HepG2 (cell line): Measurements from ENCODE around the gene ZNF486. TPM values are rescaled to one million over a fixed set of nuclear protein-coding genes. Genes with fewer than 3 reads are reported as not detected.

Source experiments
- ATAC-seq: fragments of 200-7000 bp; cut with Tn5 transposase; 3 replicates; pipeline ENCODE4 v1.9.1; 2020; ENCODE audit warnings: mild to moderate bottlenecking, moderate library complexity
- BruUV-seq: library from RNA; stranded (reverse); fragments of 400-500 nt; replicated peaks from 2 replicates; lab custom pipeline; 2021; lab: Mats Ljungman, UMichigan
- CTCF ChIA-PET: fragments of 300-600 bp; formaldehyde crosslinking; extraction: SDS; loops from one replicate; lab custom pipeline; 2021; ENCODE audit warnings: low total read pairs, inconsistent platforms, low intra/inter-chr PET ratio; lab: Yijun Ruan, JAX
- POLR2A ChIA-PET: fragments of 350-600 bp; sonication (Branson Sonifier 250); formaldehyde crosslinking; loops from one replicate; lab custom pipeline; 2020; ENCODE audit warnings: antibody characterized with exemption, inconsistent platforms; lab: Yijun Ruan, JAX
- DNase-seq: peaks from one replicate; pipeline ENCODE4 v3.0.0-alpha.2; 2015; ENCODE audit warnings: low spot score
- FAIRE-seq: peaks from 3 replicates; lab custom pipeline; 2011; peaks lifted over from hg19 to GRCh38; lab: Jason Lieb, UNC
- H2AFZ ChIP-seq: one replicate; pipeline ENCODE4 v1.6.1; 2011; ENCODE audit warnings: low read length, inconsistent platforms
- H3K27ac ChIP-seq: fragments of 300-600 bp; 3 replicates; pipeline ENCODE4 v1.8.0; 2011; ENCODE audit warnings: mixed run types, mild to moderate bottlenecking, mixed read lengths, low read length, inconsistent platforms; ENCODE audit not compliant: insufficient read depth; ENCODE audit errors: extremely low read length
- H3K27me3 ChIP-seq, 2 experiments: fragments of 200-600 bp in 1 of 2; 2 replicates in 1 of 2; 3 replicates in 1 of 2; pipeline versions ENCODE4 v1.6.0 to v1.8.0; 2011; ENCODE audit warnings: low read length in 2 of 2, mild to moderate bottlenecking in 2 of 2, moderate library complexity in 2 of 2, inconsistent platforms in 1 of 2; ENCODE audit not compliant: insufficient read depth in 2 of 2, control insufficient read depth in 1 of 2
- H3K36me3 ChIP-seq, 2 experiments: fragments of 200-600 bp in 1 of 2; replicated peaks in 1 of 2; 2 replicates in 1 of 2; 3 replicates in 1 of 2; pipeline versions ENCODE4 v1.5.1 to v1.8.0; 2011; ENCODE audit warnings: low read length in 2 of 2, inconsistent platforms in 1 of 2; ENCODE audit not compliant: insufficient read depth in 2 of 2, control insufficient read depth in 1 of 2
- H3K4me1 ChIP-seq: 2 replicates; pipeline ENCODE4 v1.5.1; 2012; ENCODE audit warnings: low read length, inconsistent platforms; ENCODE audit not compliant: insufficient read depth
- H3K4me2 ChIP-seq: 2 replicates; pipeline ENCODE4 v1.6.0; 2011; ENCODE audit warnings: low read depth, low read length, inconsistent platforms
- H3K4me3 ChIP-seq, 3 experiments: fragments of 200-600 bp in 1 of 3; sonication (generic), shearing (Covaris generic) in 1 of 3; replicated peaks in 1 of 3; 2 replicates each; pipeline ENCODE4 v1.5.1; 2011 to 2016; ENCODE audit warnings: low read length in 3 of 3, inconsistent platforms in 2 of 3, low read depth in 2 of 3, mild to moderate bottlenecking in 2 of 3, control low read depth in 1 of 3, mixed read lengths in 1 of 3; ENCODE audit not compliant: insufficient read depth in 1 of 3
- H3K79me2 ChIP-seq: one replicate; pipeline ENCODE4 v1.6.1; 2011; ENCODE audit warnings: low read length, inconsistent platforms; ENCODE audit not compliant: insufficient read depth
- H3K9ac ChIP-seq: 2 replicates; pipeline ENCODE4 v1.6.0; 2011; ENCODE audit warnings: mild to moderate bottlenecking, low read depth, low read length, inconsistent platforms; ENCODE audit not compliant: insufficient read depth
- H3K9me3 ChIP-seq: 2 replicates; pipeline ENCODE4 v1.5.1; 2012; ENCODE audit warnings: mild to moderate bottlenecking, low read length
- H4K20me1 ChIP-seq: 2 replicates; pipeline ENCODE4 v1.6.0; 2011; ENCODE audit warnings: inconsistent platforms, mild to moderate bottlenecking, low read length, moderate library complexity; ENCODE audit not compliant: insufficient read depth
- DNMT3B ChIP-seq: conservative IDR thresholded peaks from 2 replicates; pipeline ENCODE4 v1.6.1; 2016; ENCODE audit warnings: missing biosample characterization, control low read depth
- FOXA3 ChIP-seq: IDR thresholded peaks from 2 replicates; pipeline ENCODE4 v1.6.1; 2016; ENCODE audit warnings: missing genetic modification reagents, missing compliant biosample characterization
- HIVEP1 ChIP-seq: sonication (generic); formaldehyde crosslinking; IDR thresholded peaks from 2 replicates; pipeline ENCODE4 v1.4.0; 2020; ENCODE audit warnings: mild to moderate bottlenecking, missing genetic modification reagents
- JDP2 ChIP-seq: sonication (generic); formaldehyde crosslinking; IDR thresholded peaks from 2 replicates; pipeline ENCODE4 v1.8.1; 2022; ENCODE audit warnings: missing genetic modification reagents, borderline replicate concordance
- KAT2B ChIP-seq: fragments of 150-350 bp; IDR thresholded peaks from 2 replicates; pipeline ENCODE4 v1.6.1; 2014; ENCODE audit warnings: low read depth, low read length, borderline replicate concordance
- PPARG ChIP-seq: conservative IDR thresholded peaks from 2 replicates; pipeline ENCODE4 v1.6.1; 2016; ENCODE audit warnings: missing biosample characterization, missing genetic modification reagents
- PRMT3 ChIP-seq: sonication (generic); formaldehyde crosslinking; IDR thresholded peaks from 2 replicates; pipeline ENCODE4 v1.8.1; 2022; ENCODE audit warnings: low read depth, mild to moderate bottlenecking, moderate library complexity, missing genetic modification reagents, borderline replicate concordance
- SMAD1 ChIP-seq: sonication (generic); formaldehyde crosslinking; IDR thresholded peaks from 2 replicates; pipeline ENCODE4 v1.4.0; 2020; ENCODE audit warnings: missing genetic modification reagents, low read depth, mild to moderate bottlenecking, borderline replicate concordance
- SPEN ChIP-seq: sonication (generic); formaldehyde crosslinking; IDR thresholded peaks from 2 replicates; pipeline ENCODE4 v1.5.1; 2020; ENCODE audit warnings: low read depth, mild to moderate bottlenecking, missing genetic modification reagents
- U2AF1 ChIP-seq: fragments of 200-400 bp; formaldehyde crosslinking; optimal IDR thresholded peaks from 2 replicates; pipeline ENCODE3; 2017; ENCODE audit warnings: mild to moderate bottlenecking, low read depth, low read length
- ZNF510 ChIP-seq: sonication (generic); formaldehyde crosslinking; IDR thresholded peaks from 2 replicates; pipeline ENCODE4 v1.4.0; 2020; ENCODE audit warnings: low read depth, mild to moderate bottlenecking, missing genetic modification reagents
- ZNF772 ChIP-seq: sonication (generic); formaldehyde crosslinking; IDR thresholded peaks from 2 replicates; pipeline ENCODE4 v1.5.0; 2020; ENCODE audit warnings: mild to moderate bottlenecking, missing genetic modification reagents
- WGBS: methylation state at CpG from one replicate; pipeline ENCODE4 v1.1.6; 2017; ENCODE audit warnings: low lambda C conversion rate; 5-methylcytosine and 5-hydroxymethylcytosine counted together
- in situ Hi-C: cut with HindIII; loops from 2 replicates; pipeline ENCODE4 v1.10.0; 2017; ENCODE audit warnings: low pct_unique_long_range_greater_than_20kb; ENCODE audit not compliant: extremely low pct_ligation_motif_present
- intact Hi-C: fragments of 100-400 bp; cut with micrococcal nuclease; formaldehyde crosslinking; loops from one replicate; pipeline ENCODE4 v1.10.0; 2022; ENCODE audit not compliant: unreplicated experiment
- polyA plus RNA-seq, 8 experiments: library from polyadenylated mRNA; depleted of rRNA in 3 of 8; stranded (reverse) in 7 of 8; unstranded in 1 of 8; fragments of >200 nt; fragmentation: Illumina TruSeq in 4 of 8; extraction: Trizol in 4 of 8; gene quantifications; 2 replicates each; pipeline versions ENCODE4 v1.2.1 to v1.2.3, GENCODE V29; 2011 to 2016; ENCODE audit warnings: low read depth in 4 of 8, missing spikeins in 1 of 8, mixed read lengths in 1 of 8; ENCODE audit not compliant: insufficient read depth in 1 of 8
- total RNA-seq, 5 experiments: library from RNA; depleted of rRNA; stranded (reverse); fragments of >200 nt; fragmentation: Illumina TruSeq; extraction: Trizol; gene quantifications; 2 replicates each; pipeline ENCODE4 v1.2.3, GENCODE V29; 2016; ENCODE audit warnings: low read depth in 1 of 5
- TF ChIP-seq, protein P1 (sequence below): sonication (generic); formaldehyde crosslinking; conservative IDR thresholded peaks from 2 replicates; pipeline ENCODE4 v1.8.0; 2022; ENCODE audit warnings: mild to moderate bottlenecking, moderate library complexity, missing genetic modification reagents
- TF ChIP-seq, protein P2 (sequence below): sonication (generic); formaldehyde crosslinking; IDR thresholded peaks from 2 replicates; pipeline ENCODE4 v1.4.0; 2020; ENCODE audit warnings: missing genetic modification reagents
- TF ChIP-seq, protein P3 (sequence below): IDR thresholded peaks from 2 replicates; pipeline ENCODE4 v1.6.1; 2018; ENCODE audit warnings: missing genetic modification reagents
- TF ChIP-seq, protein P4 (sequence below): sonication (generic); formaldehyde crosslinking; IDR thresholded peaks from 2 replicates; pipeline ENCODE4; 2020; ENCODE audit warnings: missing genetic modification reagents, mild to moderate bottlenecking, borderline replicate concordance

ZNF486 gene
- total and polyA plus RNA-seq, 2 of the 13 experiments (the other 11 are each of a cell fraction or from before 2014, with no cell fraction given), result 0.70 to 2.1 TPM

DNA sequence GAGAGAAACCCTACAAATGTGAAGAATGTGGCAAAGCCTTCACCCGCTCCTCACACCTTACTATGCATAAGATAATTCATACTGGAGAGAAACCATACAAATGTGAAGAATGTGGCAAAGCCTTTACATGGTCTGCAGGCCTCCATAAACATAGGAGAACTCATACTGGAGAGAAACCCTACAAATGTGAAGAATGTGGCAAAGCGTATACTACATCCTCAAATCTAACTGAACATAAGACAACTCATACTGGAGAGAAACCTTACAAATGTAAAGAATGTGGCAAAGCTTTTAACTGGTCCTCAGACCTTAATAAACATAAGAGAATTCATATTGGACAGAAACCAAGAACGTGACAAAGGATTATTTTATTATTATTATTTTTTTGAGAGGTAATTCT, 30.7 kb downstream of the ZNF486 start (continued):
- TF ChIP-seq SMAD1 (no peak), ZNF772 (CRISPR knock-in tag) (no peak)
- TF ChIP-seq, protein P1, sequence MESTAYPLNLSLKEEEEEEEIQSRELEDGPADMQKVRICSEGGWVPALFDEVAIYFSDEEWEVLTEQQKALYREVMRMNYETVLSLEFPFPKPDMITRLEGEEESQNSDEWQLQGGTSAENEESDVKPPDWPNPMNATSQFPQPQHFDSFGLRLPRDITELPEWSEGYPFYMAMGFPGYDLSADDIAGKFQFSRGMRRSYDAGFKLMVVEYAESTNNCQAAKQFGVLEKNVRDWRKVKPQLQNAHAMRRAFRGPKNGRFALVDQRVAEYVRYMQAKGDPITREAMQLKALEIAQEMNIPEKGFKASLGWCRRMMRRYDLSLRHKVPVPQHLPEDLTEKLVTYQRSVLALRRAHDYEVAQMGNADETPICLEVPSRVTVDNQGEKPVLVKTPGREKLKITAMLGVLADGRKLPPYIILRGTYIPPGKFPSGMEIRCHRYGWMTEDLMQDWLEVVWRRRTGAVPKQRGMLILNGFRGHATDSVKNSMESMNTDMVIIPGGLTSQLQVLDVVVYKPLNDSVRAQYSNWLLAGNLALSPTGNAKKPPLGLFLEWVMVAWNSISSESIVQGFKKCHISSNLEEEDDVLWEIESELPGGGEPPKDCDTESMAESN (CRISPR knock-in tag), result no peak

DNA sequence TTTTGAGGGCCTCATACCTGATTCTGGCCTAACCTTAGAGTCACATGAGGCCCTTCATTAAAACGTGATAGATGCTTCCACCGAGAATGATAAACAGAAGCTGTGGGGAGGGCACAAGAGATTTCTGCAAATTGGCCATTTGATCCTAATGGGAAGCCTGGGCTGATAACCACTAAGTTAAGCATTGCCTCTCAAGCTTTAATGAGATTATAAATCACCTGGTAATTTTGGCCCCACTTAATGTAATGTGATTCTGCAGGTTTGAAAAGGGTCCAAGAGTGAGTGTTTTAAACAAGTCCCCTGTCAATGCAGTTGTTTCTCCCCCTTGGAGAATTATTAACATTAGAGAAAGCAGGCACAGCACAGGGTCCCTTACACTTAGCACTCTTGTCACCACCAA, 42.0 kb downstream of the ZNF486 start:
- ChIA-PET POLR2A (no interaction called here), CTCF (no interaction called here)
- FAIRE-seq (no peak), DNase-seq (no peak), ATAC-seq (no peak)
- in situ Hi-C loops, result no loop called here
- no peaks in the 10 kb centered on the region for H3K27me3 ChIP-seq
- H3K27ac ChIP-seq, result no peak overlapping the region
- H3K4me1 ChIP-seq, result no peaks in the 10 kb centered on the region
- H4K20me1 ChIP-seq, result no peaks in the 10 kb centered on the region
- no peak overlapping the region for H2AFZ ChIP-seq
- H3K79me2 ChIP-seq, result no peaks in the 10 kb centered on the region
- WGBS, result 0% methylated on average over 2 of the region's 2 CpGs
- no TSS peak for BruUV-seq
- peaks cover 74% of the 10 kb centered on the region for H3K9me3 ChIP-seq
- H3K4me2 ChIP-seq, result no peak overlapping the region
- H3K4me3 ChIP-seq, result no peak overlapping the region
- H3K36me3 ChIP-seq, result no peaks in the 10 kb centered on the region
- no peak overlapping the region for H3K9ac ChIP-seq
- intact Hi-C loops, result no loop called here
- no peak for TF ChIP-seq FOXA3 (CRISPR knock-in tag)
- TF ChIP-seq KAT2B, result no peak
- TF ChIP-seq PPARG (CRISPR knock-in tag), result no peak
- TF ChIP-seq U2AF1, result no peak
- no peak for TF ChIP-seq PRMT3 (CRISPR knock-in tag)
- TF ChIP-seq JDP2 (CRISPR knock-in tag), result no peak
- TF ChIP-seq SPEN, result no peak
- TF ChIP-seq, protein P2, sequence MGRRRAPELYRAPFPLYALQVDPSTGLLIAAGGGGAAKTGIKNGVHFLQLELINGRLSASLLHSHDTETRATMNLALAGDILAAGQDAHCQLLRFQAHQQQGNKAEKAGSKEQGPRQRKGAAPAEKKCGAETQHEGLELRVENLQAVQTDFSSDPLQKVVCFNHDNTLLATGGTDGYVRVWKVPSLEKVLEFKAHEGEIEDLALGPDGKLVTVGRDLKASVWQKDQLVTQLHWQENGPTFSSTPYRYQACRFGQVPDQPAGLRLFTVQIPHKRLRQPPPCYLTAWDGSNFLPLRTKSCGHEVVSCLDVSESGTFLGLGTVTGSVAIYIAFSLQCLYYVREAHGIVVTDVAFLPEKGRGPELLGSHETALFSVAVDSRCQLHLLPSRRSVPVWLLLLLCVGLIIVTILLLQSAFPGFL (CRISPR knock-in tag), result no peak
- no peak for TF ChIP-seq HIVEP1 (CRISPR knock-in tag)
- TF ChIP-seq, protein P3, sequence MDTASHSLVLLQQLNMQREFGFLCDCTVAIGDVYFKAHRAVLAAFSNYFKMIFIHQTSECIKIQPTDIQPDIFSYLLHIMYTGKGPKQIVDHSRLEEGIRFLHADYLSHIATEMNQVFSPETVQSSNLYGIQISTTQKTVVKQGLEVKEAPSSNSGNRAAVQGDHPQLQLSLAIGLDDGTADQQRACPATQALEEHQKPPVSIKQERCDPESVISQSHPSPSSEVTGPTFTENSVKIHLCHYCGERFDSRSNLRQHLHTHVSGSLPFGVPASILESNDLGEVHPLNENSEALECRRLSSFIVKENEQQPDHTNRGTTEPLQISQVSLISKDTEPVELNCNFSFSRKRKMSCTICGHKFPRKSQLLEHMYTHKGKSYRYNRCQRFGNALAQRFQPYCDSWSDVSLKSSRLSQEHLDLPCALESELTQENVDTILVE (CRISPR knock-in tag), result no peak
- TF ChIP-seq, protein P4, sequence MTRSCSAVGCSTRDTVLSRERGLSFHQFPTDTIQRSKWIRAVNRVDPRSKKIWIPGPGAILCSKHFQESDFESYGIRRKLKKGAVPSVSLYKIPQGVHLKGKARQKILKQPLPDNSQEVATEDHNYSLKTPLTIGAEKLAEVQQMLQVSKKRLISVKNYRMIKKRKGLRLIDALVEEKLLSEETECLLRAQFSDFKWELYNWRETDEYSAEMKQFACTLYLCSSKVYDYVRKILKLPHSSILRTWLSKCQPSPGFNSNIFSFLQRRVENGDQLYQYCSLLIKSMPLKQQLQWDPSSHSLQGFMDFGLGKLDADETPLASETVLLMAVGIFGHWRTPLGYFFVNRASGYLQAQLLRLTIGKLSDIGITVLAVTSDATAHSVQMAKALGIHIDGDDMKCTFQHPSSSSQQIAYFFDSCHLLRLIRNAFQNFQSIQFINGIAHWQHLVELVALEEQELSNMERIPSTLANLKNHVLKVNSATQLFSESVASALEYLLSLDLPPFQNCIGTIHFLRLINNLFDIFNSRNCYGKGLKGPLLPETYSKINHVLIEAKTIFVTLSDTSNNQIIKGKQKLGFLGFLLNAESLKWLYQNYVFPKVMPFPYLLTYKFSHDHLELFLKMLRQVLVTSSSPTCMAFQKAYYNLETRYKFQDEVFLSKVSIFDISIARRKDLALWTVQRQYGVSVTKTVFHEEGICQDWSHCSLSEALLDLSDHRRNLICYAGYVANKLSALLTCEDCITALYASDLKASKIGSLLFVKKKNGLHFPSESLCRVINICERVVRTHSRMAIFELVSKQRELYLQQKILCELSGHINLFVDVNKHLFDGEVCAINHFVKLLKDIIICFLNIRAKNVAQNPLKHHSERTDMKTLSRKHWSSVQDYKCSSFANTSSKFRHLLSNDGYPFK, result no peak
- TF ChIP-seq DNMT3B (CRISPR knock-in tag), result no peak
- no peak for TF ChIP-seq ZNF510 (CRISPR knock-in tag)
